Raji (cell line): ENCODE measurements around the gene SNX5.

Experiments used
- POLR2A ChIP-seq: IDR thresholded peaks from 2 replicates; pipeline ENCODE4 v1.6.1; 2011; ENCODE audit warnings: low read depth, low read length, control low read depth; ENCODE audit not compliant: insufficient read depth

SNX5 gene

DNA sequence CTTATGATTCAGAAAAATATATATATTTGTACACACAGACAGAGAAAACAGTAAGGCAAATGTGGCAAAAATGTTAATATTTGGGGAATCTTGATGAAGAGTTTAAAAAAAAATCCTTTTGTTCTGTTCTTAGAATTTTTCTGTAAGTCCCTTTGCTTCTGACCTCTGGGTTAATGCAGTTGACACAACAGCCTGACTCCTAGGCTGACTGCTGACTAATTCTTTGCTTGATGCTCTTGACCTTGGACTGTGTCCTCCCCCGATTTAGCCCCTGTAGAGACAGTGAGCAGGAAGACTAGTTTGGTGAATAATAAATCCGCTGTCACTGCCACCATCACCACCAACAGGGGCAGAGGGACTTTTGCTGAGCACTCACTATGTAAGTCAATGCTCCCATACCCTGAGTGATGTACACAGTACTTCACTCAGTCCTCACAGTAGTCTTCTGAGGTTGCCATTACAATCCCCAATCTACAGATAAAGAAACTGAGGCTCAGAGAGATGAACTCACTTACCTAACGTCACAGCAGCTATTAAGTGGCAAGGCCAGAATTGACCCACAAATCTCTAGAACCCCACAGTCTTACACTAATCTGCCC is 71.7 kb downstream of the SNX5 start:
- TF ChIP-seq POLR2A: no peak

- TF ChIP-seq POLR2A: no peak
Observed at GRCh38 chr20:17896193-17896723, 72.3 kb downstream of the SNX5 start.

DNA sequence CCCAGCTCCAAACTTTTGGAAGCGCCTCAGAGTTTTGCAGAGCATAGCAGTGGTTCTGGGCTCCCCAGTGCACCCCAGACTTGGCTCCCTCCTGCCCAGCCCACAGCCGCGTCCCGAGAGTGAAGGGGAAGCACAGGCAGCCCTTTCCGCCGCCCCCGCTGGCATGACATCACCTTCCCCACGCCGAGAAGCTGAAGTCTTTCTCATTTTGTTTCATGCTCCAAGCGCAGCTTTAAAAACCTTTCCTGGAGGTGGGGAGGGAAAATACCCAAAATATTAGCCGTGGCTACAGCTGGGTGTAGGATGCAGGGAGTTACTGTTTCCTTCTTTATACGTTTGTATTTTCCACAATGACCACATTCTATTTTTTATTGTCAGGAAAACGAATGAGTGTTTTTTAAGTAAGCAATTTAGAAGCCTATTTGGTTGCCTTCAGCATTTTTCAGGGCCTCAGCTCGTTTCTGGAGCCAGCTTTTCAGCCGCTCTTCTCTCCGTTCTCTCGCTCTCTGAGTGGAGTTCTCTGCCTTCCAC is 72.9 kb downstream of the SNX5 start:
- no peak for TF ChIP-seq POLR2A

GRCh38 chr20:17893445-17893844 is 75.1 kb downstream of the SNX5 start:
- TF ChIP-seq POLR2A: no peak

GRCh38 chr20:17892189-17892938 is 76.2 kb downstream of the SNX5 start:
- TF ChIP-seq POLR2A: no peak
